Natural killer cell (primary cell): ENCODE results near the gene VMO1. TPM values are rescaled to one million over a fixed set of nuclear protein-coding genes. Genes with fewer than 3 reads are reported as not detected.

Experiments used
- ATAC-seq, 3 donors: fragments of 150-1000 bp in 2 of 3; fragments of 200-7000 bp in 1 of 3; cut with Tn5 transposase; 1 replicate in 1 of 3; 2 replicates in 2 of 3; pipeline ENCODE4 v1.10.0; 2021; ENCODE audit warnings: mild to moderate bottlenecking in 2 of 3, moderate library complexity in 2 of 3
- DNase-seq, 2 donors: peaks; one replicate each; pipeline versions ENCODE4 v3.0.0 to v3.0.0-alpha.2; 2013 to 2021; ENCODE audit warnings: mixed read lengths in 1 of 2
- H3K27ac ChIP-seq: one replicate; pipeline ENCODE4 v1.5.1; 2013; ENCODE audit warnings: mild to moderate bottlenecking, low read length
- H3K27me3 ChIP-seq: one replicate; pipeline ENCODE4 v1.6.1; 2013; ENCODE audit warnings: low read length; ENCODE audit not compliant: control insufficient read depth, insufficient read depth
- H3K36me3 ChIP-seq: one replicate; pipeline ENCODE4 v1.6.1; 2013; ENCODE audit warnings: low read length; ENCODE audit not compliant: control insufficient read depth, insufficient read depth
- H3K4me1 ChIP-seq: one replicate; pipeline ENCODE4 v1.6.1; 2013; ENCODE audit warnings: low read length; ENCODE audit not compliant: control insufficient read depth, insufficient read depth
- H3K4me3 ChIP-seq: one replicate; pipeline ENCODE4 v1.5.1; 2013; ENCODE audit warnings: low read length
- H3K9me3 ChIP-seq: one replicate; pipeline ENCODE4 v1.6.1; 2013; ENCODE audit warnings: low read length; ENCODE audit not compliant: control insufficient read depth, insufficient read depth
- H3K27ac Mint-ChIP-seq, 2 donors: one replicate each; pipeline ENCODE4 v1.8.0; 2022; ENCODE audit warnings: mild to moderate bottlenecking in 2 of 2, mixed read lengths in 2 of 2, moderate library complexity in 1 of 2
- H3K27me3 Mint-ChIP-seq, 2 donors: one replicate each; pipeline ENCODE4 v1.8.0; 2022; ENCODE audit warnings: low read depth in 2 of 2, mixed read lengths in 2 of 2
- H3K36me3 Mint-ChIP-seq: one replicate; pipeline ENCODE4 v1.8.0; 2022; ENCODE audit warnings: mixed read lengths
- H3K4me1 Mint-ChIP-seq, 2 donors: one replicate each; pipeline ENCODE4 v1.8.0; 2022; ENCODE audit warnings: mixed read lengths in 2 of 2
- H3K4me3 Mint-ChIP-seq: one replicate; pipeline ENCODE4 v1.8.0; 2022; ENCODE audit warnings: mild to moderate bottlenecking, moderate library complexity, mixed read lengths
- H3K9me3 Mint-ChIP-seq, 2 donors: one replicate each; pipeline ENCODE4 v1.8.0; 2022; ENCODE audit warnings: mixed read lengths in 2 of 2
- CTCF ChIP-seq: fragments of 200-600 bp; IDR thresholded peaks from one replicate; pipeline ENCODE4 v1.8.0; 2022; ENCODE audit warnings: antibody characterized with exemption
- WGBS: methylation state at CpG from one replicate; pipeline ENCODE4 v1.1.7; 2013; ENCODE audit warnings: missing lambda C conversion rate; ENCODE audit not compliant: insufficient coverage; 5-methylcytosine and 5-hydroxymethylcytosine counted together
- intact Hi-C: fragments of 100-400 bp; cut with micrococcal nuclease; formaldehyde crosslinking; loops from one replicate; pipeline ENCODE4 v1.14.2; 2022
- total RNA-seq, 4 donors: library from RNA; stranded (reverse); fragments of 120-200 nt in 1 of 4; gene quantifications; one replicate each; pipeline versions ENCODE4 v1.2.3 to v1.2.4, GENCODE V29; 2013 to 2022

The VMO1 gene
- total RNA-seq, 3 donors from 2014 or later (not counting 1 experiment from before 2014, with no cell fraction given): 1.2 to 4.8 (median 1.3) TPM

- no peaks in the 10 kb centered on the region for H3K9me3 Mint-ChIP-seq
- TF ChIP-seq CTCF: no peak
- WGBS: 95% methylated on average over 7 of the region's 8 CpGs
- no peak overlapping the region for H3K27ac ChIP-seq
- intact Hi-C loops: no loop called here
- DNase-seq (no peak), ATAC-seq (no peak)
- H3K4me1 Mint-ChIP-seq: peaks cover 16 to 31% of the 10 kb centered on the region in 2 donors
- H3K4me3 Mint-ChIP-seq: peak overlapping the region; percentile 89
- H3K27ac Mint-ChIP-seq: peak overlapping the region in 1 of 2 donors; percentile 81
- peaks cover 27% of the 10 kb centered on the region for H3K4me1 ChIP-seq
- H3K36me3 ChIP-seq: no peaks in the 10 kb centered on the region
- peaks cover 18 to 52% of the 10 kb centered on the region in 2 donors for H3K27me3 Mint-ChIP-seq
- H3K36me3 Mint-ChIP-seq: no peaks in the 10 kb centered on the region
- no peak overlapping the region for H3K4me3 ChIP-seq
- no peaks in the 10 kb centered on the region for H3K9me3 ChIP-seq
- peaks cover 21% of the 10 kb centered on the region for H3K27me3 ChIP-seq
These were observed 45.6 kb downstream of the VMO1 start for GRCh38 chr17:4740584-4740983.

GRCh38 chr17:4740025-4740351 lies 46.2 kb downstream of the VMO1 start:
- peak overlapping the region; percentile 89 for H3K4me3 Mint-ChIP-seq
- Histone ChIP-seq H3K36me3 (no peaks in the 10 kb centered on the region), H3K9me3 (no peaks in the 10 kb centered on the region), H3K27me3 (peaks cover 19% of the 10 kb centered on the region), H3K4me1 (peaks cover 23% of the 10 kb centered on the region), H3K4me3 (peak overlapping the region; percentile 41), H3K27ac (no peak overlapping the region)
- no peak for TF ChIP-seq CTCF
- DNase-seq: no peak
- H3K27ac Mint-ChIP-seq: peak overlapping the region in 1 of 2 donors; percentile 81
- intact Hi-C loops: no loop called here
- no peak for ATAC-seq
- no peaks in the 10 kb centered on the region for H3K36me3 Mint-ChIP-seq
- WGBS: 19% methylated on average over 13 of the region's 13 CpGs
- peaks cover 16 to 26% of the 10 kb centered on the region in 2 donors for H3K4me1 Mint-ChIP-seq
- peaks cover 18 to 47% of the 10 kb centered on the region in 2 donors for H3K27me3 Mint-ChIP-seq
- H3K9me3 Mint-ChIP-seq: no peaks in the 10 kb centered on the region

GRCh38 chr17:4739122-4740024 lies 46.8 kb downstream of the VMO1 start, which contains the start of the genes CXCL16 and ZMYND15:
Gene CXCL16 (minus strand): TSS chr17:4739928. CDS start chr17:4739339, 589 bp downstream.
Gene ZMYND15 (plus strand): TSS chr17:4739833. CDS start chr17:4740549, 716 bp downstream.
- Histone ChIP-seq H3K9me3 (no peaks in the 10 kb centered on the region), H3K4me3 (peak within 1 kb of the TSS; percentile 55), H3K27me3 (peaks cover 16% of the 10 kb centered on the region), H3K4me1 (peaks cover 20% of the 10 kb centered on the region), H3K36me3 (no peaks in the 10 kb centered on the region), H3K27ac (no peak within 1 kb of the TSS)
- H3K4me1 Mint-ChIP-seq: peaks cover 16 to 23% of the 10 kb centered on the region in 2 donors
- peak within 1 kb of the TSS; percentile 18 to 81 for H3K27ac Mint-ChIP-seq
- no peak for TF ChIP-seq CTCF
- DNase-seq (peak; percentile 51 to 84), ATAC-seq (peak; percentile 70 to 78 (median 77))
- under 1% methylated on average over 100 of the region's 100 CpGs for WGBS
- peaks cover 18 to 44% of the 10 kb centered on the region in 2 donors for H3K27me3 Mint-ChIP-seq
- no peaks in the 10 kb centered on the region for H3K36me3 Mint-ChIP-seq
- peak within 1 kb of the TSS; percentile 89 for H3K4me3 Mint-ChIP-seq
- intact Hi-C loops: no loop called here
- H3K9me3 Mint-ChIP-seq: no peaks in the 10 kb centered on the region
